ENCODE data around the gene LETM1. TPM values are rescaled to one million over a fixed set of nuclear protein-coding genes. Genes with fewer than 3 reads are reported as not detected.

Gene LETM1
- total and polyA plus RNA-seq, 2 of the 13 experiments (the other 11 are each of a cell fraction or from before 2014, with no cell fraction given): 9.7 to 41.6 TPM

DNA sequence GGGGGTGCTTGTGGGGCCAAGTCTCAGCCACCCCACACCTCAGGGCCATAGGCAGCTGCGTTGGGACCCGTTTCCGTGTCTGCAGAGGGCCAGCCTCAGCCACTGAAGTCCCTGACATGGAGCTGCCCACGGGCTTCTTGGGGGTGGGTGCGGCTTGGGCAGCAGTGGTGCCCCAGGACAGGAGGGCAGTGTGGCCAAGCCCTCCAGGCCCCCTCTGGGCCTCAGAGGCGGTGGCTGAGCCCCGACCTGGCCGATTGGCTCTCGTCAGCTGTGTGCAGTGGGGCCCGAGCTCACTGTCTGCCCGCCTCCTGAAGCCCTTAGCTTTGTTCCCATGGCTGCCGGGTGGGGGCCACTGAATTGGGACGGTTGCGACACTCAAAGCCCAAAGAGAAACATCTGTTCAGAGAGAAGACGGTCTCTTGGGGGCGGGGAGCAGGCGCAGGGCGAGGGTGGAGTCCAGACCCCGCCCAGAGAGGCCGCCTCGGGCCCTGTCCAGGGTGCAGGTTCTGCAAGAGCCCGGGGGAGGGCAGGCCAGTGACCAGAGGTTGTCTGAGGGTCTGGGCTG, 53.7 kb downstream of the LETM1 start (continued):
- TF ChIP-seq, protein P1, sequence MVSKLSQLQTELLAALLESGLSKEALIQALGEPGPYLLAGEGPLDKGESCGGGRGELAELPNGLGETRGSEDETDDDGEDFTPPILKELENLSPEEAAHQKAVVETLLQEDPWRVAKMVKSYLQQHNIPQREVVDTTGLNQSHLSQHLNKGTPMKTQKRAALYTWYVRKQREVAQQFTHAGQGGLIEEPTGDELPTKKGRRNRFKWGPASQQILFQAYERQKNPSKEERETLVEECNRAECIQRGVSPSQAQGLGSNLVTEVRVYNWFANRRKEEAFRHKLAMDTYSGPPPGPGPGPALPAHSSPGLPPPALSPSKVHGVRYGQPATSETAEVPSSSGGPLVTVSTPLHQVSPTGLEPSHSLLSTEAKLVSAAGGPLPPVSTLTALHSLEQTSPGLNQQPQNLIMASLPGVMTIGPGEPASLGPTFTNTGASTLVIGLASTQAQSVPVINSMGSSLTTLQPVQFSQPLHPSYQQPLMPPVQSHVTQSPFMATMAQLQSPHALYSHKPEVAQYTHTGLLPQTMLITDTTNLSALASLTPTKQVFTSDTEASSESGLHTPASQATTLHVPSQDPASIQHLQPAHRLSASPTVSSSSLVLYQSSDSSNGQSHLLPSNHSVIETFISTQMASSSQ (IDR thresholded peaks at IDR 0.05; ENCODE audit: low read depth): peak; percentile 43; the same call in 1 of the 2 replicates
- TF ChIP-seq, protein P1 (CRISPR knock-in tag; IDR thresholded peaks at IDR 0.05; ENCODE audit: borderline replicate concordance): peak; percentile 88
- no peak for TF ChIP-seq FOXK2 (IDR thresholded peaks at IDR 0.05)
- TF ChIP-seq SUZ12 (IDR thresholded peaks at IDR 0.05; ENCODE audit: low read depth, low read length): no peak
- TF ChIP-seq, protein P2, sequence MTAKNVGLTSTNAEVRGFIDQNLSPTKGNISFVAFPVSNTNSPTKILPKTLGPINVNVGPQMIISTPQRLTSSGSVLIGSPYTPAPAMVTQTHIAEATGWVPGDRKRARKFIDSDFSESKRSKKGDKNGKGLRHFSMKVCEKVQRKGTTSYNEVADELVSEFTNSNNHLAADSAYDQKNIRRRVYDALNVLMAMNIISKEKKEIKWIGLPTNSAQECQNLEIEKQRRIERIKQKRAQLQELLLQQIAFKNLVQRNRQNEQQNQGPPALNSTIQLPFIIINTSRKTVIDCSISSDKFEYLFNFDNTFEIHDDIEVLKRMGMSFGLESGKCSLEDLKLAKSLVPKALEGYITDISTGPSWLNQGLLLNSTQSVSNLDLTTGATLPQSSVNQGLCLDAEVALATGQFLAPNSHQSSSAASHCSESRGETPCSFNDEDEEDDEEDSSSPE (CRISPR knock-in tag; IDR thresholded peaks at IDR 0.05): peak; percentile 59; the same call in 1 of the 2 replicates
- TF ChIP-seq HOXA5 (CRISPR knock-in tag; IDR thresholded peaks at IDR 0.05): 0 out of 2 replicates have a peak, but pooled peaks have one; percentile 23
- TF ChIP-seq PHF5A (CRISPR knock-in tag; IDR thresholded peaks at IDR 0.05; ENCODE audit: low read depth, unreplicated experiment): peak; percentile 23
- peak; percentile 91 for TF ChIP-seq RBM39 (IDR thresholded peaks at IDR 0.05; ENCODE audit: low read depth, low read length, poor library complexity, severe bottlenecking)
- TF ChIP-seq HDAC2 (CRISPR knock-in tag; IDR thresholded peaks at IDR 0.05): peak; percentile 80
- TF ChIP-seq MED8 (CRISPR knock-in tag; IDR thresholded peaks at IDR 0.05; ENCODE audit: insufficient replicate concordance): peak; percentile 88
- TF ChIP-seq FOXK1 (CRISPR knock-in tag; IDR thresholded peaks at IDR 0.05; ENCODE audit: borderline replicate concordance, low read depth): peak; percentile 24; the same call in 1 of the 2 replicates
- no peak for TF ChIP-seq CCAR2 (optimal IDR thresholded peaks at IDR 0.05; ENCODE audit: low read depth, low read length)
- no peak for TF ChIP-seq ZNF766 (CRISPR knock-in tag; IDR thresholded peaks at IDR 0.05; ENCODE audit: borderline replicate concordance)
- peak; percentile 34; the same call in 1 of the 2 replicates for TF ChIP-seq PHF8 (CRISPR knock-in tag; IDR thresholded peaks at IDR 0.05)
- TF ChIP-seq, protein P3, sequence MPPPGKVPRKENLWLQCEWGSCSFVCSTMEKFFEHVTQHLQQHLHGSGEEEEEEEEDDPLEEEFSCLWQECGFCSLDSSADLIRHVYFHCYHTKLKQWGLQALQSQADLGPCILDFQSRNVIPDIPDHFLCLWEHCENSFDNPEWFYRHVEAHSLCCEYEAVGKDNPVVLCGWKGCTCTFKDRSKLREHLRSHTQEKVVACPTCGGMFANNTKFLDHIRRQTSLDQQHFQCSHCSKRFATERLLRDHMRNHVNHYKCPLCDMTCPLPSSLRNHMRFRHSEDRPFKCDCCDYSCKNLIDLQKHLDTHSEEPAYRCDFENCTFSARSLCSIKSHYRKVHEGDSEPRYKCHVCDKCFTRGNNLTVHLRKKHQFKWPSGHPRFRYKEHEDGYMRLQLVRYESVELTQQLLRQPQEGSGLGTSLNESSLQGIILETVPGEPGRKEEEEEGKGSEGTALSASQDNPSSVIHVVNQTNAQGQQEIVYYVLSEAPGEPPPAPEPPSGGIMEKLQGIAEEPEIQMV (CRISPR knock-in tag; IDR thresholded peaks at IDR 0.05; ENCODE audit: low read depth): no peak
- TF ChIP-seq FOXJ3 (CRISPR knock-in tag; IDR thresholded peaks at IDR 0.05; ENCODE audit: borderline replicate concordance): no peak
- TF ChIP-seq KDM3A (CRISPR knock-in tag; IDR thresholded peaks at IDR 0.05; ENCODE audit: low read depth): 0 out of 2 replicates have a peak, but pooled peaks have one; percentile 13
- TF ChIP-seq ARHGAP35 (CRISPR knock-in tag; IDR thresholded peaks at IDR 0.05; ENCODE audit: borderline replicate concordance): no peak
- no peak for TF ChIP-seq ZNF816 (CRISPR knock-in tag; IDR thresholded peaks at IDR 0.05; ENCODE audit: borderline replicate concordance)
- TF ChIP-seq CHD4 (IDR thresholded peaks at IDR 0.05; ENCODE audit: borderline replicate concordance, low read length): no peak
- TF ChIP-seq ZNF558 (CRISPR knock-in tag; IDR thresholded peaks at IDR 0.05; ENCODE audit: borderline replicate concordance): no peak
- no peak for TF ChIP-seq ZFP62 (CRISPR knock-in tag; IDR thresholded peaks at IDR 0.05)
- TF ChIP-seq, protein P4, sequence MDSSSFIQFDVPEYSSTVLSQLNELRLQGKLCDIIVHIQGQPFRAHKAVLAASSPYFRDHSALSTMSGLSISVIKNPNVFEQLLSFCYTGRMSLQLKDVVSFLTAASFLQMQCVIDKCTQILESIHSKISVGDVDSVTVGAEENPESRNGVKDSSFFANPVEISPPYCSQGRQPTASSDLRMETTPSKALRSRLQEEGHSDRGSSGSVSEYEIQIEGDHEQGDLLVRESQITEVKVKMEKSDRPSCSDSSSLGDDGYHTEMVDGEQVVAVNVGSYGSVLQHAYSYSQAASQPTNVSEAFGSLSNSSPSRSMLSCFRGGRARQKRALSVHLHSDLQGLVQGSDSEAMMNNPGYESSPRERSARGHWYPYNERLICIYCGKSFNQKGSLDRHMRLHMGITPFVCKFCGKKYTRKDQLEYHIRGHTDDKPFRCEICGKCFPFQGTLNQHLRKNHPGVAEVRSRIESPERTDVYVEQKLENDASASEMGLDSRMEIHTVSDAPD (CRISPR knock-in tag; IDR thresholded peaks at IDR 0.05): peak; percentile 35; the same call in 1 of the 2 replicates
